Caco-2 (cell line): ENCODE measurements around the gene C5orf24. TPM values are rescaled to one million over a fixed set of nuclear protein-coding genes. Genes with fewer than 3 reads are reported as not detected.

Experiments used
- BruUV-seq: library from RNA; stranded (reverse); fragments of 400-500 nt; replicated peaks from 2 replicates; lab custom pipeline; 2021; lab: Mats Ljungman, UMichigan
- CTCF ChIA-PET: fragments of 300-600 bp; sonication (Branson Sonifier 250); formaldehyde crosslinking; loops from one replicate; lab custom pipeline; 2022; ENCODE audit warnings: antibody characterized with exemption; lab: Charles Lee
- POLR2A ChIA-PET: fragments of 300-600 bp; sonication (Branson Sonifier 250); formaldehyde crosslinking; loops from one replicate; lab custom pipeline; 2022; ENCODE audit warnings: antibody characterized with exemption; lab: Charles Lee
- DNase-seq, 2 experiments: peaks; one replicate each; pipeline versions ENCODE4 v3.0.0 to v3.0.0-alpha.2; 2020 to 2022
- H3K27me3 ChIP-seq: replicated peaks from 2 replicates; pipeline ENCODE4 v1.6.0; 2011; ENCODE audit warnings: low read length; ENCODE audit not compliant: control insufficient read depth, insufficient read depth
- H3K36me3 ChIP-seq: 2 replicates; pipeline ENCODE4 v1.5.1; 2011; ENCODE audit warnings: low read length; ENCODE audit not compliant: control insufficient read depth, insufficient read depth
- H3K4me1 ChIP-seq: fragments of 250-450 bp; sonication (Bioruptor Pico); 2 replicates; pipeline ENCODE4 v1.5.1; 2020; ENCODE audit warnings: mild to moderate bottlenecking
- H3K4me3 ChIP-seq: 2 replicates; pipeline ENCODE4 v1.5.1; 2011; ENCODE audit warnings: low read depth, mild to moderate bottlenecking, control low read depth, low read length
- H3K9me3 ChIP-seq: fragments of 250-450 bp; sonication (Bioruptor Pico); 2 replicates; pipeline ENCODE4 v1.5.1; 2020; ENCODE audit warnings: mild to moderate bottlenecking, moderate library complexity
- H3K27ac Mint-ChIP-seq: one replicate; pipeline ENCODE4 v1.8.0; 2022; ENCODE audit warnings: mixed read lengths; ENCODE audit not compliant: unreplicated experiment
- H3K27me3 Mint-ChIP-seq: one replicate; pipeline ENCODE4 v1.8.0; 2022; ENCODE audit warnings: mixed read lengths; ENCODE audit not compliant: insufficient read depth, unreplicated experiment
- H3K36me3 Mint-ChIP-seq: one replicate; pipeline ENCODE4 v1.8.0; 2022; ENCODE audit warnings: mild to moderate bottlenecking, mixed read lengths; ENCODE audit not compliant: insufficient read depth, unreplicated experiment
- H3K4me1 Mint-ChIP-seq: one replicate; pipeline ENCODE4 v1.8.0; 2022; ENCODE audit warnings: low read depth, mixed read lengths; ENCODE audit not compliant: unreplicated experiment
- H3K4me3 Mint-ChIP-seq: one replicate; pipeline ENCODE4 v1.8.0; 2022; ENCODE audit warnings: mild to moderate bottlenecking, moderate library complexity, mixed read lengths; ENCODE audit not compliant: unreplicated experiment
- H3K9me3 Mint-ChIP-seq: one replicate; pipeline ENCODE4 v1.8.0; 2022; ENCODE audit warnings: mixed read lengths; ENCODE audit not compliant: unreplicated experiment
- intact Hi-C: fragments of 100-400 bp; cut with micrococcal nuclease; formaldehyde crosslinking; loops from one replicate; pipeline ENCODE4 v1.10.0; 2022; ENCODE audit not compliant: unreplicated experiment
- total RNA-seq: library from RNA; stranded (reverse); gene quantifications from 2 replicates; pipeline ENCODE4 v1.2.3, GENCODE V29; 2022
- TF ChIP-seq, protein P1 (sequence below), 2 experiments: fragments of 200-600 bp in 1 of 2; IDR thresholded peaks; 1 replicate in 1 of 2; 2 replicates in 1 of 2; pipeline versions ENCODE4 v1.5.1 to v1.8.0; 2011 to 2022; ENCODE audit warnings: antibody characterized with exemption in 1 of 2, control low read depth in 1 of 2, inconsistent platforms in 1 of 2, low read depth in 1 of 2, low read length in 1 of 2, mild to moderate bottlenecking in 1 of 2, moderate library complexity in 1 of 2; ENCODE audit not compliant: insufficient read depth in 1 of 2, severe bottlenecking in 1 of 2, unreplicated experiment in 1 of 2

C5orf24 gene
- total RNA-seq, 1 experiment from 2014 or later, result 48.7 TPM

DNA sequence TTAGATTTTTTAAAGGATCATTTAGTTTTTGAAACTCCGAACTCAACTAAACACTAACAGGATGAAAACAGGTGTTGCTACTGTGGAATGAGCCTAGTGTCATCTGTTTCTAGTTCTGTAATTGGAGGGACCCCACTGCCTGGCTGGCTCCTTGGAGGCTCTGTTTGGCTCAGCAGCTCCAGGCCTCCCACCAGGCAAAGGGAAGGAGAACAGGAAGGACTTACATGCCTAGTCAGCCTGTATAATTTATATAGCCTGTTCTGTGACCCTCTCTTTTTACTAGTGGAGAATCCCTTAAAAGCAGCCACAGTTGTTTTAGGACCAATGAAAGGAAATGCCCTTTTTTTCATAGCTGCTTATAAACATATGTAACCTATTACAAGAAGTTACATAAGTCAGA, 21.1 kb upstream of the C5orf24 start:
- DNase-seq, result no peak
- H3K27me3 ChIP-seq, result no peaks in the 10 kb centered on the region
- H3K36me3 Mint-ChIP-seq, result peaks cover 76% of the 10 kb centered on the region

DNA sequence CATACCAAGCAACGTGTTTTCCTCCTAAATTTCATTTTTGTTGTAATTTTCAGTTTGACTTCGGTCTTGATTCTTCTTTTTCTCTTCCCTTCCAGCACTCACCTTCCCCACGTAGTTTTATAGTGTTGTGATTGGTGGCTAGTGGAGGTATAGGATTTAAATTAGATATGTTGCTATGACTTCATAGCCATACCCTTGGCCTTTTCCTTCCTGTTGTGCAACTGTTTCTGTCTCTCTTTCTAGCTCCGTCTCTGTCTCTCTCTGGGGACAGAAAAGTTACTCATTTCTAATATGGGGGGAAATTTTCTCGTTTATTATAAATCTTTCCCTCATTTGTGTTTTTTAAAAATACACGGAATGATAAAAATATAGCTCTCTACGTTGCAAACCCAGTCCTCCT, 20.6 kb upstream of the C5orf24 start:
- Mint-ChIP-seq H3K4me1 (no peaks in the 10 kb centered on the region), H3K27me3 (no peaks in the 10 kb centered on the region), H3K4me3 (no peak overlapping the region), H3K36me3 (peaks cover 72% of the 10 kb centered on the region), H3K27ac (no peak overlapping the region), H3K9me3 (no peaks in the 10 kb centered on the region)
- H3K4me1 ChIP-seq, result no peaks in the 10 kb centered on the region
- POLR2A ChIA-PET, result no interaction called here
- DNase-seq, result no peak
- H3K36me3 ChIP-seq, result peaks cover 1% of the 10 kb centered on the region; the same call in 1 of the 2 replicates
- CTCF ChIA-PET, result no interaction called here
- BruUV-seq, result no TSS peak
- H3K9me3 ChIP-seq, result no peaks in the 10 kb centered on the region
- intact Hi-C loops, result no loop called here
- H3K4me3 ChIP-seq, result no peak overlapping the region
- H3K27me3 ChIP-seq, result no peaks in the 10 kb centered on the region
- TF ChIP-seq, protein P1, sequence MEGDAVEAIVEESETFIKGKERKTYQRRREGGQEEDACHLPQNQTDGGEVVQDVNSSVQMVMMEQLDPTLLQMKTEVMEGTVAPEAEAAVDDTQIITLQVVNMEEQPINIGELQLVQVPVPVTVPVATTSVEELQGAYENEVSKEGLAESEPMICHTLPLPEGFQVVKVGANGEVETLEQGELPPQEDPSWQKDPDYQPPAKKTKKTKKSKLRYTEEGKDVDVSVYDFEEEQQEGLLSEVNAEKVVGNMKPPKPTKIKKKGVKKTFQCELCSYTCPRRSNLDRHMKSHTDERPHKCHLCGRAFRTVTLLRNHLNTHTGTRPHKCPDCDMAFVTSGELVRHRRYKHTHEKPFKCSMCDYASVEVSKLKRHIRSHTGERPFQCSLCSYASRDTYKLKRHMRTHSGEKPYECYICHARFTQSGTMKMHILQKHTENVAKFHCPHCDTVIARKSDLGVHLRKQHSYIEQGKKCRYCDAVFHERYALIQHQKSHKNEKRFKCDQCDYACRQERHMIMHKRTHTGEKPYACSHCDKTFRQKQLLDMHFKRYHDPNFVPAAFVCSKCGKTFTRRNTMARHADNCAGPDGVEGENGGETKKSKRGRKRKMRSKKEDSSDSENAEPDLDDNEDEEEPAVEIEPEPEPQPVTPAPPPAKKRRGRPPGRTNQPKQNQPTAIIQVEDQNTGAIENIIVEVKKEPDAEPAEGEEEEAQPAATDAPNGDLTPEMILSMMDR (IDR thresholded peaks at IDR 0.05; ENCODE audit: insufficient read depth in 1 of 2, low read depth in 1 of 2, low read length in 1 of 2, severe bottlenecking in 1 of 2, unreplicated experiment in 1 of 2), result no peak

More for the DNA sequence above, 21.1 kb upstream of the C5orf24 start:
- Mint-ChIP-seq H3K4me1 (no peaks in the 10 kb centered on the region), H3K4me3 (no peak overlapping the region), H3K27ac (no peak overlapping the region), H3K27me3 (no peaks in the 10 kb centered on the region), H3K9me3 (no peaks in the 10 kb centered on the region)
- no peaks in the 10 kb centered on the region for H3K4me1 ChIP-seq
- no peak overlapping the region for H3K4me3 ChIP-seq
- intact Hi-C loops, result no loop called here
- H3K36me3 ChIP-seq, result peaks cover 1% of the 10 kb centered on the region; the same call in 1 of the 2 replicates
- no peaks in the 10 kb centered on the region for H3K9me3 ChIP-seq
- no TSS peak for BruUV-seq
- TF ChIP-seq, protein P1 (IDR thresholded peaks at IDR 0.05; ENCODE audit: insufficient read depth in 1 of 2, low read depth in 1 of 2, low read length in 1 of 2, severe bottlenecking in 1 of 2, unreplicated experiment in 1 of 2), result no peak
- CTCF ChIA-PET, result no interaction called here
- POLR2A ChIA-PET, result no interaction called here

DNA sequence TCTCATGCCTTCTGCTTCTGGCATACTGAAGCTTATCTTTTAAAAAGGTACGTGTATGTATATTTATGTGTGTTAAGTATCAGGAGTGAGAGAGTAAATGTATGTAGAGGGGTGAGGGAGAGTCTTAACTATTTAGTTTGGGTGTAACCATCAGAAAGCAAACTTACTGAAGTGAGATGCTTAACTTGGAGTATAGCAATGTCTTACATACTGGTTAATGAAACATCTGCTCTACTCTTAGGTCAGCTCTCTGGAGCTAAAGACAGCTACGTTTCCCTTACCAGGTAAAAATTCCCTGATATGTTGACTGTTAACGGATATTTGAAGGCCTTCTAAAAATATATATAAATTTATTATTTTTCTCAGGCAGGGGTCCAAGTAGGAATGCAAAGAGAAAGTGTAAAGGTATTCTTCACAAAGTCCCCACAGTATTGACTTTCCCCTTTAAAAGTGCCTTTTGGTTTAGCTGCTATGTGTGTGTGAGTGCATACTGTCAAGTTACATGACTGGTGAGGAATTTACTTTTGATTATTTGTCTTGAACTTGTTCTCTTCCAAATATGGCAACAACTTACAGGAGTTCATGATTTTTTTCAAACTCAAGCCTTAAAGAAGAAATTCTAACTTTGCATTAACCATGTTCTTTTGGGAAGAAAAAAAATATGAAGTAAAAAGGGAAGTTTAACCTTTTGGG, 12.3 kb upstream of the C5orf24 start:
- Histone ChIP-seq H3K9me3 (no peaks in the 10 kb centered on the region), H3K27me3 (no peaks in the 10 kb centered on the region), H3K4me3 (no peak overlapping the region), H3K36me3 (no peaks in the 10 kb centered on the region), H3K4me1 (peaks cover 13% of the 10 kb centered on the region)
- Mint-ChIP-seq H3K4me1 (peaks cover 7% of the 10 kb centered on the region), H3K27ac (no peak overlapping the region), H3K4me3 (no peak overlapping the region), H3K36me3 (peaks cover 86% of the 10 kb centered on the region), H3K27me3 (no peaks in the 10 kb centered on the region), H3K9me3 (no peaks in the 10 kb centered on the region)
- DNase-seq, result no peak
- CTCF ChIA-PET, result interaction anchor here (0.5 kb wide), 1 partner anchor 64 kb away, joined by 6 read pairs; no protein-coding TSS in a partner anchor
- TF ChIP-seq, protein P1 (IDR thresholded peaks at IDR 0.05; ENCODE audit: insufficient read depth in 1 of 2, low read depth in 1 of 2, low read length in 1 of 2, severe bottlenecking in 1 of 2, unreplicated experiment in 1 of 2), result no peak
- intact Hi-C loops, result no loop called here
- no TSS peak for BruUV-seq
- POLR2A ChIA-PET, result no interaction called here
